ENCODE results near the gene SERGEF.

Gene SERGEF

GRCh38 chr11:17805873-17806272 is 207.0 kb downstream of the SERGEF start:
- H3K79me2 ChIP-seq (ENCODE audit: control insufficient read depth, low read length): no peaks in the 10 kb centered on the region
- no peaks in the 10 kb centered on the region for H4K20me1 ChIP-seq (ENCODE audit: control insufficient read depth, insufficient read depth, low read depth, low read length)
- H3K27me3 ChIP-seq (ENCODE audit: control insufficient read depth, low read length): no peaks in the 10 kb centered on the region
- H3K4me3 ChIP-seq (ENCODE audit: low read length): no peak overlapping the region
- H3K4me1 ChIP-seq (ENCODE audit: control insufficient read depth, low read length): no peaks in the 10 kb centered on the region
- H3K36me3 ChIP-seq (ENCODE audit: control insufficient read depth, low read length): no peaks in the 10 kb centered on the region
- H3K9me3 ChIP-seq (ENCODE audit: control insufficient read depth, insufficient read depth, low read length): no peaks in the 10 kb centered on the region
- H3F3A ChIP-seq (ENCODE audit: control insufficient read depth, insufficient read depth): no peaks in the 10 kb centered on the region
- no peak overlapping the region for H3K27ac ChIP-seq (ENCODE audit: low read depth, low read length)
- TF ChIP-seq EZH2phosphoT487 (IDR thresholded peaks at IDR 0.05; ENCODE audit: borderline replicate concordance, low read length) (no peak), CTCF (IDR thresholded peaks at IDR 0.05; ENCODE audit: low read depth, low read length, poor library complexity, severe bottlenecking) (no peak)
- H3K4me2 ChIP-seq (ENCODE audit: low read length): no peak overlapping the region
- no peaks in the 10 kb centered on the region for H3K9me2 ChIP-seq (replicated peaks; ENCODE audit: control insufficient read depth, low read length)

DNA sequence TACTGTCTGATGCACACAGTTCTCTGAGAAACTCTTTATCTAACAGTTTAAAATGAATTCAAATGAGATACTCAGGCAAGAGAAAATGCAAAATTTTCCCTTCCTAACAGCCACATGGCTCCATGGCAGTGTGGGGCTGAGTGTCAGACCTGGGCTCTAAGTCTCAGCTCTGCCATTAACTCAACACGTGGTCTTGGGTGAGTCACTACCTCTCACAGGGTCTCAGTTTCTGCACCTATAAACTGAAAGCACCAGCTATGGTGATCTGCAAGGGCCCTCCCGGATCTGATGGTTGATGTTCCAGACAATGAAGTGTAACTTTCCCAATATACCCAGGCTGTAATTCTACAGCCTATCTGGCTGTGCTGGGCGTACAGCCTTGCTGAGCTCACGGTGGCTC is 207.8 kb downstream of the SERGEF start:
- H3K27ac ChIP-seq (ENCODE audit: low read depth, low read length): no peak overlapping the region
- H3K4me3 ChIP-seq (ENCODE audit: low read length): no peak overlapping the region
- H3F3A ChIP-seq (ENCODE audit: control insufficient read depth, insufficient read depth): no peaks in the 10 kb centered on the region
- TF ChIP-seq CTCF (IDR thresholded peaks at IDR 0.05; ENCODE audit: low read depth, low read length, poor library complexity, severe bottlenecking) (no peak), EZH2phosphoT487 (IDR thresholded peaks at IDR 0.05; ENCODE audit: borderline replicate concordance, low read length) (no peak)
- no peaks in the 10 kb centered on the region for H4K20me1 ChIP-seq (ENCODE audit: control insufficient read depth, insufficient read depth, low read depth, low read length)
- no peaks in the 10 kb centered on the region for H3K9me2 ChIP-seq (replicated peaks; ENCODE audit: control insufficient read depth, low read length)
- H3K36me3 ChIP-seq (ENCODE audit: control insufficient read depth, low read length): no peaks in the 10 kb centered on the region
- H3K4me1 ChIP-seq (ENCODE audit: control insufficient read depth, low read length): no peaks in the 10 kb centered on the region
- no peaks in the 10 kb centered on the region for H3K27me3 ChIP-seq (ENCODE audit: control insufficient read depth, low read length)
- no peaks in the 10 kb centered on the region for H3K79me2 ChIP-seq (ENCODE audit: control insufficient read depth, low read length)
- no peak overlapping the region for H3K4me2 ChIP-seq (ENCODE audit: low read length)
- no peaks in the 10 kb centered on the region for H3K9me3 ChIP-seq (ENCODE audit: control insufficient read depth, insufficient read depth, low read length)

DNA sequence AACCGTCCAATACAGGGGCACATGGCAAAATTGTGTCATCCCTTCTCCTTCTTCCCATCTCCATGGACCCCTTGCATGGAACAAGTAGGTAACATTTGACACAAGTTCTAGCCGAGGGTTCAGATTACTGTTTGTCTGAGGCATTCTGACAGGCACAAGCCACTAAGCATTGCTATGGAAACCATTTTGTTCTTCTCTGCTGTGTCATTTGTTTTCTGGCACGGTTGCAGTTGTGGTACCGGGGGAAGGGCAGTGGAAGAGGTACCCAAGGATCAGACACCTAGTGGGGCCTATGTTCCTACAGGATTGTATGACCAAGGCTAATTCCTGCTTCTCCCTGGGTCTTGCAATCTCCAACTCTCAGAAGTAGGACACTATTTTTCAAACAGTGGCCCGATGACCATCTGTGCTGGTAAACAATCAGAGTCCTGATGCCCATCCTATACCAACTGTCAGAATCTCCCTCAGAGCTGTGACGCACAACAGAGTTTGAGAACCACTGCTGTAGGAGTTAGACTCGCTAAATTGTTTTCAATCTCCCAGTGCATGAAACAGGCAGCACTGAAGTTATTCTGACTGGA is 209.0 kb downstream of the SERGEF start:
- no peak for TF ChIP-seq EZH2phosphoT487 (IDR thresholded peaks at IDR 0.05; ENCODE audit: borderline replicate concordance, low read length)
- no peak for TF ChIP-seq CTCF (IDR thresholded peaks at IDR 0.05; ENCODE audit: low read depth, low read length, poor library complexity, severe bottlenecking)
- no peak overlapping the region for H3K4me3 ChIP-seq (ENCODE audit: low read length)
- H3K9me2 ChIP-seq (replicated peaks; ENCODE audit: control insufficient read depth, low read length): no peaks in the 10 kb centered on the region
- no peaks in the 10 kb centered on the region for H3F3A ChIP-seq (ENCODE audit: control insufficient read depth, insufficient read depth)
- no peaks in the 10 kb centered on the region for H3K9me3 ChIP-seq (ENCODE audit: control insufficient read depth, insufficient read depth, low read length)
- no peaks in the 10 kb centered on the region for H4K20me1 ChIP-seq (ENCODE audit: control insufficient read depth, insufficient read depth, low read depth, low read length)
- no peak overlapping the region for H3K27ac ChIP-seq (ENCODE audit: low read depth, low read length)
- no peaks in the 10 kb centered on the region for H3K27me3 ChIP-seq (ENCODE audit: control insufficient read depth, low read length)
- H3K4me2 ChIP-seq (ENCODE audit: low read length): no peak overlapping the region
- H3K79me2 ChIP-seq (ENCODE audit: control insufficient read depth, low read length): no peaks in the 10 kb centered on the region
- H3K36me3 ChIP-seq (ENCODE audit: control insufficient read depth, low read length): no peaks in the 10 kb centered on the region
- H3K4me1 ChIP-seq (ENCODE audit: control insufficient read depth, low read length): no peaks in the 10 kb centered on the region
